ENCODE measurements around the gene NIPBL.
"Not testable (repeated sequence)": the region's sequence is repeated elsewhere in the genome, so short reads cannot be mapped to it uniquely, and the experiment has no call there.

Gene NIPBL

GRCh38 chr5:36969700-36970395 lies 93.3 kb downstream of the NIPBL start:
- Mint-ChIP-seq H3K36me3 (ENCODE audit: low read depth) (peaks cover 73% of the 10 kb centered on the region), H3K4me3 (no peak overlapping the region), H3K4me1 (ENCODE audit: low read depth) (no peaks in the 10 kb centered on the region), H3K9me3 (no peaks in the 10 kb centered on the region), H3K27ac (no peak overlapping the region), H3K27me3 (no peaks in the 10 kb centered on the region)
- no peak for DNase-seq

DNA sequence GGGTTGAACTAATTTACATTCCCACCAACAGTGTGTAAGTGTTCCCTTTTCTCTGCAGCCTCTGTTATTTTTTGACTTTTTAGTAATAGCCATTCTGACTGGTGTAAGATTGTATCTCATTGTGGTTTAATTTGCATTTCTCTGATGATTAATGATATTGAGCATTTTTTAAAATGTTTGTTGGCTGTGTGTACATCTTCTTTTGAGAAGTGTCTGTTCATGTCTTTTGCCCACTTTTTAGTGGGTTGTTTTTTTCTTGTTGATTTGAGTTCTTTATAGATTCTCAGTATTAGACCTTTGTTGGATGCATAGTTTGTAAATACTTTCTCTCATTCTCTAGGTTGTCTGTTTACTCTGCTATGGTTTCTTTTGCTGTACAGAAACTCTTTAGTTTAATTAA lies 101.6 kb downstream of the NIPBL start:
- Mint-ChIP-seq H3K4me1 (ENCODE audit: low read depth) (peaks cover 51% of the 10 kb centered on the region), H3K9me3 (peaks cover 15% of the 10 kb centered on the region), H3K27me3 (no peaks in the 10 kb centered on the region), H3K27ac (no peak overlapping the region), H3K36me3 (ENCODE audit: low read depth) (peaks cover 67% of the 10 kb centered on the region), H3K4me3 (no peak overlapping the region)
- DNase-seq: no peak

DNA sequence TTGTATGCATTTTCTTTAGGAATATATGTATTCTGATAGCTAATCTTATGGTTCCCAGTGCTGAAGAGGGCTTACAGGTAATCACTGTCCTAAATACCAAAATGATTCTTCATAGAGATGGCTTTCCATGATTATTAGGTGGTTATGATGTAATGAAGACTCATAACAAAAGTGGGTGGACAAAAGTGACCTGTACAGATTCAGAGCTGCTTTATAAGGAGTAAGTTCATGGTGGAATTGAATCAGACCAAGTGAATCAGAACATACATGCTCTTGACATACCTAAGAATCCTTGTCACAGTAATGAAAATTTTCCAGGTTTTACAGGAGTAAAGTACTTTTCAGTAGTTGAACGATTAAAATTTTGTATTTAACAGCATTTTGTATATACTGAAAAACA lies 105.6 kb downstream of the NIPBL start:
- no peak for DNase-seq
- no peak overlapping the region for H3K4me3 Mint-ChIP-seq
- peaks cover 56% of the 10 kb centered on the region for H3K4me1 Mint-ChIP-seq (ENCODE audit: low read depth)
- peaks cover 15% of the 10 kb centered on the region for H3K9me3 Mint-ChIP-seq
- no peaks in the 10 kb centered on the region for H3K27me3 Mint-ChIP-seq
- H3K36me3 Mint-ChIP-seq (ENCODE audit: low read depth): peaks cover 58% of the 10 kb centered on the region
- no peak overlapping the region for H3K27ac Mint-ChIP-seq

DNA sequence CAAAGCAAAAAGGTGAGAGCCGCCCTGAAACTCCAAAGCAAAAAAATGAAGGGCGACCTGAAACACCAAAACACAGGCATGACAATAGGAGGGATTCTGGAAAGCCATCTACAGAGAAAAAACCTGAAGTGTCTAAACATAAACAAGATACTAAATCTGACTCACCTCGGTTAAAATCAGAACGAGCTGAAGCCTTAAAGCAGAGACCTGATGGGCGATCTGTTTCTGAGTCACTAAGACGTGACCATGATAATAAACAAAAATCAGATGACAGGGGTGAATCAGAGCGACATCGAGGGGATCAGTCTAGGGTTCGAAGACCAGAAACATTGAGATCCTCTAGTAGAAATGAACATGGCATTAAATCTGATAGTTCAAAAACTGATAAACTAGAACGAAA lies 108.8 kb downstream of the NIPBL start:
- peaks cover 51% of the 10 kb centered on the region for H3K4me1 Mint-ChIP-seq (ENCODE audit: low read depth)
- no peak overlapping the region for H3K4me3 Mint-ChIP-seq
- DNase-seq: no peak
- no peaks in the 10 kb centered on the region for H3K27me3 Mint-ChIP-seq
- no peak overlapping the region for H3K27ac Mint-ChIP-seq
- H3K36me3 Mint-ChIP-seq (ENCODE audit: low read depth): peaks cover 43% of the 10 kb centered on the region
- H3K9me3 Mint-ChIP-seq: no peaks in the 10 kb centered on the region

GRCh38 chr5:36988396-36988795 lies 111.8 kb downstream of the NIPBL start:
- DNase-seq: no peak
- H3K27ac Mint-ChIP-seq: no peak overlapping the region
- peaks cover 44% of the 10 kb centered on the region for H3K36me3 Mint-ChIP-seq (ENCODE audit: low read depth)
- no peaks in the 10 kb centered on the region for H3K27me3 Mint-ChIP-seq
- peaks cover 54% of the 10 kb centered on the region for H3K4me1 Mint-ChIP-seq (ENCODE audit: low read depth)
- no peak overlapping the region for H3K4me3 Mint-ChIP-seq
- no peaks in the 10 kb centered on the region for H3K9me3 Mint-ChIP-seq

GRCh38 chr5:36998578-36998977 lies 122.0 kb downstream of the NIPBL start:
- Mint-ChIP-seq H3K9me3 (no peaks in the 10 kb centered on the region), H3K36me3 (ENCODE audit: low read depth) (peaks cover 71% of the 10 kb centered on the region), H3K4me3 (no peak overlapping the region), H3K27ac (peak overlapping the region; percentile 71), H3K27me3 (no peaks in the 10 kb centered on the region), H3K4me1 (ENCODE audit: low read depth) (peaks cover 17% of the 10 kb centered on the region)
- no peak for DNase-seq

- Mint-ChIP-seq H3K4me3 (no peak overlapping the region), H3K27ac (peak overlapping the region; percentile 61), H3K27me3 (no peaks in the 10 kb centered on the region), H3K4me1 (ENCODE audit: low read depth) (peaks cover 17% of the 10 kb centered on the region), H3K9me3 (no peaks in the 10 kb centered on the region), H3K36me3 (ENCODE audit: low read depth) (peaks cover 71% of the 10 kb centered on the region)
- no peak for DNase-seq
Observed at GRCh38 chr5:37002176-37002751, 125.7 kb downstream of the NIPBL start.

- no peak for DNase-seq
- H3K4me1 Mint-ChIP-seq (ENCODE audit: low read depth): peaks cover under 1% of the 10 kb centered on the region
- no peaks in the 10 kb centered on the region for H3K27me3 Mint-ChIP-seq
- H3K9me3 Mint-ChIP-seq: no peaks in the 10 kb centered on the region
- H3K4me3 Mint-ChIP-seq: no peak overlapping the region
- H3K36me3 Mint-ChIP-seq (ENCODE audit: low read depth): peaks cover 72% of the 10 kb centered on the region
- H3K27ac Mint-ChIP-seq: no peak overlapping the region
Observed at GRCh38 chr5:37005252-37005651, 128.7 kb downstream of the NIPBL start.

DNA sequence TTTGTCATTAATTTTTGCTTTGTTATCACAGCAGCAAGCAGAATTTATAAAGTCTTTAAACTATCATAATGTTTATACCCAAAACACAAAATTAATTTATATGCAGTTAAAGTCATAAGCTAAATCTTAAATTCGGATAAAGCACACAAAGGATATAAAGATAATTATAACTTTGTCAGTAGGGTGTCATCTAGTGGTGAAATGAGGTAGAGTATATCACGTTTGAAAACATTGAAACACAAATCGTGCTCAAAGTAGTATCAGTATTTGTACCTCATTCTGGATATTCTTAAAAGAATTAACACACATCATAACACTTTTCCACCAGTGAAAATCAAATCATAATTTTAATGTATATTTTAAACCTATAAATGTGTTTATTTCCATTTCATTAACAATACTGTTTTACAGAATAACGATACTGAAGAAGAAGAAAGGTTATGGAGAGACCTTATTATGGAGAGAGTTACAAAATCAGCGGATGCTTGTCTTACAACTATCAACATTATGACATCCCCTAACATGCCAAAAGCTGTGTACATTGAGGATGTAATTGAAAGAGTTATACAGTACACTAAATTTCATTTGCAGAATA lies 129.5 kb downstream of the NIPBL start:
- H3K36me3 Mint-ChIP-seq (ENCODE audit: low read depth): peaks cover 70% of the 10 kb centered on the region
- no peak overlapping the region for H3K4me3 Mint-ChIP-seq
- H3K4me1 Mint-ChIP-seq (ENCODE audit: low read depth): no peaks in the 10 kb centered on the region
- no peak overlapping the region for H3K27ac Mint-ChIP-seq
- no peaks in the 10 kb centered on the region for H3K27me3 Mint-ChIP-seq
- DNase-seq: no peak
- H3K9me3 Mint-ChIP-seq: no peaks in the 10 kb centered on the region

- H3K4me1 Mint-ChIP-seq (ENCODE audit: low read depth); H3K27me3 Mint-ChIP-seq: not testable (repeated sequence)
- peaks cover 64% of the 10 kb centered on the region for H3K36me3 Mint-ChIP-seq (ENCODE audit: low read depth)
Observed at GRCh38 chr5:37013181-37013580, 136.6 kb downstream of the NIPBL start.

GRCh38 chr5:37014321-37014720 lies 137.8 kb downstream of the NIPBL start:
- Mint-ChIP-seq H3K36me3 (ENCODE audit: low read depth) (peaks cover 65% of the 10 kb centered on the region), H3K4me1 (ENCODE audit: low read depth) (peaks cover 3% of the 10 kb centered on the region), H3K9me3 (no peaks in the 10 kb centered on the region), H3K27me3 (no peaks in the 10 kb centered on the region), H3K4me3 (no peak overlapping the region), H3K27ac (no peak overlapping the region)
- no peak for DNase-seq

More at GRCh38 chr5:37013181-37013580, 136.6 kb downstream of the NIPBL start:
- H3K4me3 Mint-ChIP-seq, H3K27ac Mint-ChIP-seq, H3K9me3 Mint-ChIP-seq, DNase-seq: not testable (repeated sequence)

- H3K4me3 Mint-ChIP-seq: no peak overlapping the region
- H3K4me1 Mint-ChIP-seq (ENCODE audit: low read depth): peaks cover 3% of the 10 kb centered on the region
- no peaks in the 10 kb centered on the region for H3K9me3 Mint-ChIP-seq
- no peaks in the 10 kb centered on the region for H3K27me3 Mint-ChIP-seq
- DNase-seq: no peak
- H3K36me3 Mint-ChIP-seq (ENCODE audit: low read depth): peaks cover 66% of the 10 kb centered on the region
- H3K27ac Mint-ChIP-seq: peak overlapping the region; percentile 44
Observed at GRCh38 chr5:37015795-37016666, 139.5 kb downstream of the NIPBL start.

DNA sequence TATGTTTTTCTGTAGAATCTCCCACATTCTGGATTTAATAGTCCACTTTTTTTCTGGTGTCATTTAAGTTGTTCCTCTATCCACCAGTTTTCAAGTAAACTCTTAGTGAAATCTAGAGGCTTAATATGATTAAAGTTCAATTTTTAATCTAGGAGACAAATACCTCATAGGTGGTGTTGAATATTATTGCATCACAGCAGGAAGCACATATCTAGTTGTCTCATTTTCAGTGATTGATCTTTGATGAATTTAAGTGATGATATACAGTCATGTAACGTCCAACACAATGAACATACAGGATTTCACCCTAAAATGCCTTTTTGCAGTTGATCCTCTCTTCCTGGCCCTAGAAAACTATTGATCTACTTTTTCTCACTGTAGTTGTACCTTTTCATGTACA lies 152.3 kb downstream of the NIPBL start:
- H3K27me3 Mint-ChIP-seq: no peaks in the 10 kb centered on the region
- H3K4me1 Mint-ChIP-seq (ENCODE audit: low read depth): peaks cover 1% of the 10 kb centered on the region
- DNase-seq: no peak
- H3K9me3 Mint-ChIP-seq: no peaks in the 10 kb centered on the region
- no peak overlapping the region for H3K4me3 Mint-ChIP-seq
- H3K36me3 Mint-ChIP-seq (ENCODE audit: low read depth): peaks cover 83% of the 10 kb centered on the region
- H3K27ac Mint-ChIP-seq: no peak overlapping the region

GRCh38 chr5:37029436-37029835 lies 152.9 kb downstream of the NIPBL start:
- Mint-ChIP-seq H3K27ac (no peak overlapping the region), H3K27me3 (no peaks in the 10 kb centered on the region), H3K4me3 (no peak overlapping the region), H3K36me3 (ENCODE audit: low read depth) (peaks cover 83% of the 10 kb centered on the region), H3K9me3 (no peaks in the 10 kb centered on the region), H3K4me1 (ENCODE audit: low read depth) (peaks cover 3% of the 10 kb centered on the region)
- DNase-seq: no peak
